HG03135 (cell line): ENCODE data around the gene FOXK2.
"Not testable (repeated sequence)": the region's sequence is repeated elsewhere in the genome, so short reads cannot be mapped to it uniquely, and the experiment has no call there.

Experiments
- ATAC-seq: cut with Tn5 transposase; IDR thresholded peaks from one replicate; pipeline ENCODE4 v1.9.1; 2021; ENCODE audit warnings: mild to moderate bottlenecking, moderate library complexity; ENCODE audit not compliant: unreplicated experiment

The FOXK2 gene

GRCh38 chr17:82561429-82562035, 42.0 kb downstream of the FOXK2 start:
- no peak for ATAC-seq

DNA sequence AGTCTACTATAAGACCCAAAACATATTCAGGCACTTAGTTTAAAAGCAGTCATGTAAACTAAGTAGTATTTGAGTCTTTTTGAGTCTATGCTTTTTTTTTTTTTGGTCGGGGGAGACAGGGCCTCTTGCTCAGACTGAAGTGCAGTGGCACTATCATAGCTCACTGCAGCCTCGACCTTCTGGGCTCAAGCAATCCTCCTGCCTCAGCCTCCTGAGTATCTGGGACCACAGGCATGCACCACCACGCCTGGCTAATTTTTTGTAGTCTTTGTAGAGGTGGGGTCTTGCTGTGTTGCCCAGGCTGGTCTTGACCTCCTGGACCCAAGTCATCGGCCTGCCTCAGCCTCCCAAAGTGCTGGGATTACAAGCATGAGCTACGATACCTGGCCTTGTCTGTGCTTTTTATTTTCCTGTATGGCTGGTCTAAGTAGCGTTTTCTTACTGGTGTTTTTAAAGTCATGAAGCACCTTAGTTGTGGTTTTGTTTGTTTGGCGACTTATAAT, 43.2 kb downstream of the FOXK2 start:
- ATAC-seq: not testable (repeated sequence)

DNA sequence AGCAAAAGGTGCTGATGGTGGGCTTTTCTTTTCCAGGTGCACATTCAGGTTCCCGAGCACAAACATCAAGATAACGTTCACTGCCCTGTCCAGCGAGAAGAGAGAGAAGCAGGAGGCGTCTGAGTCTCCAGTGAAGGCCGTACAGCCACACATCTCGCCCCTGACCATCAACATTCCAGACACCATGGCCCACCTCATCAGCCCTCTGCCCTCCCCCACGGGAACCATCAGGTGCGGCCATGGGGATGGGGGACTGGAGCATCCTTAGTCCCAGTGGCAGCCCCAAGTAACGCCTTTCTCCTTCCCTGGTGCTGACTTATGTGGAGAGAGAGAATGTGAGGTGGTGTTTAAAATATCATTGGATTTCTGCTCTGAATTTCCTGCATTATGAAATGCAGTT, 43.8 kb downstream of the FOXK2 start:
- no peak for ATAC-seq

DNA sequence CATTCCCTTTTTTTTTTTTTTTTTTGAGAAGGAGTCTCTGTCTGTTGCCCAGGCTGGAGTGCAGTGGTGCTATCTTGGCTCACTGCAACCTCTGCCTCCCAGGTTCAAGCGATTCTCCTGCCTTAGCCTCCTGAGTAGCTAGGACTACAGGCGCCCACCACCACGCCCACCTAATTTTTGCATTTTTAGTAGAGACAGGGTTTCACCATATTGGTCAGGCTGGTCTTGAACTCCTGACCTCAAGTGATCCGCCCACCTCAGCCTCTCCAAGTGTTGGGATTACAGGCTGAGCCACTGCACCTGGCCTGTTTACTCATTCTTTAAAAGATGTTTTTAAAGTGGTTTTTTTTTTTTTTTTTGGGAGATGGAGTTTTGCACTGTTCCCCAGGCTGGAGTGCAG, 44.2 kb downstream of the FOXK2 start:
- ATAC-seq: not testable (repeated sequence)

DNA sequence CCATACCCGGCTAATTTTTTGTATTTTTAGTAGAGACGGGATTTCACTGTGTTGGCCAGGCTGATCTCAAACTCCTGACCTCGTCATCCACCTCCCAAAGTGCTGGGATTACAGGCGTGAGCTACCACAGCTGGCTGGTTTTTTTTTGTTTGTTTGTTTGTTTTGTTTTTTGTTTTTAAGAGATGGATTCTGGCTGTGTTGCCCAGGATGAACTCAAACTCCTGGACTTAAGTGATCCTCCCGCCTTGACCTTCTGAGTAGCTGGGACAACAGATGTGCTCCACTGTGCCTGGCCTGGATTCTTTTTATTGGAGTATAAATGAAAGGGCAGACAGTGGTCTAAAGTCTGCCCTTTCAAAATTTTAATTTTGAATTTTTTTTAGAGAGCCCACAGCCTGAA, 44.7 kb downstream of the FOXK2 start:
- no peak for ATAC-seq

DNA sequence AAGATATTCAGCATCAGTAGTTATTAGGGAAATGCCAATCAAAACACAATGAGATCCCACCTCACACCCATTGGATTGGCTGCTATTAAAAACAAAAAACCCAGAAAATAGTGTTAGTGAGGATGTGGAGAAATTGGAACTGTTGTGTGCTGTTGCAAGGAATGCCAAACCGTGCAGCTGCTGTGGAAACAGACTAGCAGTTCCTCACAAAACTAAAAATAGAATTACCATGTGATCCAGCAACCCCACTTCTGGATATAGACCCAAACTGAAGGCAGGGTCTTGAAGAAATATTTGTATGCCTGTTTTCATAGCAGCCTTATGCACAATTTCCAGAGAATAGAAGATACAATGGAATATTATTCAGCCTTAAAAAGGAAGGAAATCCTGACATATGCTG, 46.0 kb downstream of the FOXK2 start:
- ATAC-seq: no peak

- ATAC-seq: no peak
Observed at GRCh38 chr17:82566129-82566960, 46.8 kb downstream of the FOXK2 start.

DNA sequence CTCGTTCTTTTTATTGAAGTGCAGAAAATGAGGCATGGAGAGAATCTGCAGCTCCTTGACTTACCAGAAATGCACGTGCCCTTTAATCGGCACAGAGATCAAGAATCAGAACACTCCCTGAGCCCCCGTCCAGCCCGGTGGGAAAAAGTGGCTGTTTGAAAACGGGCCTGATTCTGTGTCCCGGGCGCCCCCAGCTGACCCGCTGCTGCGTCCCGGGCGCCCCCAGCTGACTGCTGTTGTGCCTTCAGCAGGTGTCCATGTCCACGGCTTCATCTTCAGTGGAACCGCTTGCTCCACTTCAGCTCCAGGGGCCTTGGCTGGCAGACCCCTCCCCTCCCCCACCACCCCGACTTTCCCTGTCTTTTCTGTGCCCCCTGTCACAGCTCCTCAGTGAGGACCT, 47.8 kb downstream of the FOXK2 start:
- ATAC-seq: no peak

- ATAC-seq: no peak
Observed at GRCh38 chr17:82568997-82569393, 49.5 kb downstream of the FOXK2 start.

DNA sequence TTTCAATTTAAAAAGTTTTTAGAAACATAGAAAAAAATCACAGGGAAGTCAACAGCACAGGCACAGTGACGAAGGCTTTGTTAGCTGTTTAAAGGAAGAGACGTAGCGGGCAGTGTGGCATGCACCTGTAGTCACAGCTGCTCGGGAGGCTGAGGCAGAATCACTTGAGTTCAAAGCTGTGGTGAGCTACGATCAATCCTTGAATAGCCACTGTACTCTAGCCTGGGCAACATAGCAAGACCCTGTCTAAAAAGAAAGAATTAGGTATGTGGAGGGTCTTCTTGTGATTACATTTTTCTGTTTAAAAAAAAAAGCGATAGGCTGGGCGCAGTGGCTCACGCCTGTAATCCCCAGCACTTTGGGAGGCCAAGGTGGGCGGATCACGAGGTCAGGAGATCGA, 50.1 kb downstream of the FOXK2 start:
- no peak for ATAC-seq

- no peak for ATAC-seq
Observed at GRCh38 chr17:82570277-82570676, 50.7 kb downstream of the FOXK2 start.

GRCh38 chr17:82571855-82572254, 52.3 kb downstream of the FOXK2 start:
- ATAC-seq: no peak

DNA sequence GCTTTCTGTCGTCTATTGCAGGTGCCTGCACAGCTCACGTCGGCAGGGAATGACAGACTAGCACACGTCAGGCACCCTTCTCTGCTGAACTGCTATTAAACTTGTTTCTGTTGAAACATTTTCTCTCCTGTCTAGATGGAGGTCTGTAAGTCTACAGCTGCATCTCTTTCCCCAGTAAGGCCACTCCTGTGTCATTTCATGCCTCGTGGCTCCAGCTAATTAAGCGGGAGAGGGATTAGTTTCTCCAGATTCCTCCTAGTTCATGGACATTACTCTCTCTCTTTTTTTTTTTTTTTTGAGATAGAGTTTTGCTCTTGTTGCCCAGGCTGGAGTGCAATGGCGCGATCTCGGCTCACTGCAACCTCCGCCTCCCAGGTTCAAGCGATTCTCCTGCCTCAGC, 54.5 kb downstream of the FOXK2 start:
- no peak for ATAC-seq

GRCh38 chr17:82575581-82576221, 56.2 kb downstream of the FOXK2 start:
- ATAC-seq: not testable (repeated sequence)

GRCh38 chr17:82577300-82577699, 57.8 kb downstream of the FOXK2 start:
- no peak for ATAC-seq

DNA sequence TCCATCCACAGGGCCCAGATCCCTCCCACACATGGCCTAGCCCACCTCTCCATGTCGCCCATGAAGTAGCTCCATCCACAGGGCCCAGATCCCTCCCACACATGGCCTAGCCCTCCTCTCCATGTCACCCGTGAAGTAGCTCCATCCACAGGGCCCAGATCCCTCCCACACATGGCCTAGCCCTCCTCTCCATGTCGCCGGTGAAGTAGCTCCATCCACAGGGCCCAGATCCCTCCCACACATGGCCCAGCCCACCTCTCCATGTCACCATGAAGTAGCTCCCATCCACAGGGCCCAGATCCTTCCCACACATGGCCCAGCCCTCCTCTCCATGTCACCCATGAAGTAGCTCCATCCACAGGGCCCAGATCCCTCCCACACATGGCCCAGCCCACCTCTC, 60.4 kb downstream of the FOXK2 start:
- ATAC-seq: not testable (repeated sequence)

GRCh38 chr17:82582213-82582612, 62.7 kb downstream of the FOXK2 start:
- no peak for ATAC-seq

GRCh38 chr17:82582709-82583108, 63.2 kb downstream of the FOXK2 start:
- no peak for ATAC-seq

DNA sequence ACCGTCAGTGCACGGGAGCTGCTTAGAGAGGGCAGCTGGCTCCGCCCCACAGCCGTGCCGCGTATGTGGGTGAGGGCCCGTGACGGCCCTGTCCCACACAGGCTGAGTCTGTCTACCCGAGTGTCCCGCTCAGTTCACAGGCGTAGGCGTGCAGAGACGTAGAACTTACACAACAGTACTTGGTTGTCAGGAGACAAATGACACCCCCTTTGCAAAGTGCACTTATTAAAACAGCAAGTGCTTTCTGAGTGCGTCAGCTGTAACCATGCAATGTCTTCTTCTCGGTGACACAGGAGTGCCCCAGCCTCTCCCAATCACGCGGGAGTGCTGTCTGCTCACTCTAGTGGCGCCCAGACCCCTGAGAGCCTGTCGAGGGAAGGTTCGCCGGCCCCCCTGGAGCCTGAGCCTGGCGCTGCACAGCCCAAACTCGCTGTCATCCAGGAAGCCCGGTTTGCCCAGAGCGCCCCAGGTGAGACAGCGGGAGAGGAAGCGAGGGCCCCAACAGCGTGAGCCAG, 64.2 kb downstream of the FOXK2 start:
- ATAC-seq: no peak

DNA sequence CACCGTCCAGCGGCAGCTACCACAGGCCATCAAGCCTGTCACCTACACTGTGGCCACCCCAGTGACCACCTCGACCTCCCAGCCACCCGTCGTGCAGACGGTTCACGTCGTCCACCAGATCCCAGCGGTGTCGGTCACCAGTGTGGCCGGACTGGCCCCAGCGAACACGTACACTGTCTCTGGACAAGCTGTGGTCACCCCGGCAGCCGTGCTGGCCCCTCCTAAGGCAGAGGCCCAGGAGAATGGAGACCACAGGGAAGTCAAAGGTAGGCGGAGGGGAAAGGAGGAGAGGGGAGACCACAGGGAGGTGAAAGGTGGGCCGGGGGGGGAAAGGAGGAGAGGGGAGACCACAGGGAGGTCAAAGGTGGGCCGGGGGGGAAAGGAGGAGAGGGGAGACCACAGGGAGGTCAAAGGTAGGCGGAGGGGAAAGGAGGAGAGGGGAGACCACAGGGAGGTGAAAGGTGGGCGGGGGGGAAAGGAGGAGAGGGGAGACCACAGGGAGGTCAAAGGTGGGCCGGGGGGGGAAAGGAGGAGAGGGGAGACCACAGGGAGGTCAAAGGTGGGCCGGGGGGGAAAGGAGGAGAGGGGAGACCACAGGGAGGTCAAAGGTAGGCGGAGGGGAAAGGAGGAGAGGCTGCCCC, 66.5 kb downstream of the FOXK2 start:
- ATAC-seq: not testable (repeated sequence)

DNA sequence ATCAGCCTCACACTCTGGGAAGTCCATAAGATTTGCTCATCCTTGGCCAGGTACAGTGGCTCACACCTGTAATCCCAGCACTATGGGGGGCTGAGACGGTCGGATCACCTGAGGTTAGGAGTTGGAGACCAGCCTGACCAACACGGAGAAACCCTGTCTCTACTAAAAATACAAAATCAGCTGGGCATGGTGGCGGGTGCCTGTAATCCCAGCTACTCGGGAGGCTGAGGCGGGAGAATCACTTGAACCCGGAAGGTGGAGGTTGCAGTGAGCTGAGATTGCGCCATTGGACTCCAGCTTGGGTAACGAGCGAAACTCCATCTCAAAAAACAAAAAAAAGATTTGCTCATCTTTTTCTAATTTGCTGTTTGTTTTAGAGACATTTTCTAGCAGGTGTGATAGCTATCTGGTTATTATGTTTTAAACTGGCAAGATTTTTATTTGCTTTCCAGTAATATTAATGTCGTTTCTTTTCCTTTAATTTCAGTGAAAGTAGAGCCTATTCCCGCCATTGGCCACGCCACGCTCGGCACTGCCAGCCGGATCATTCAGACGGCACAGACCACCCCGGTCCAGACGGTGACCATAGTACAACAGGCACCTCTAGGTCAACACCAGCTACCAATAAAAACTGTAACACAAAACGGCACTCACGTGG, 67.2 kb downstream of the FOXK2 start:
- no peak for ATAC-seq
